Measurements from ENCODE around the gene RDH8. TPM values are rescaled to one million over a fixed set of nuclear protein-coding genes. Genes with fewer than 3 reads are reported as not detected.

Gene RDH8
- total RNA-seq, 1 donor from 2014 or later = not detected

GRCh38 chr19:10009714-10010224, 3.5 kb upstream of the RDH8 start:
- no peak for TF ChIP-seq CTCF (IDR thresholded peaks at IDR 0.05)
- Histone ChIP-seq H3K4me1 (peaks cover 6% of the 10 kb centered on the region), H3K4me3 (peak overlapping the region; percentile 48), H3K27me3 (ENCODE audit: low read depth) (peaks cover 56% of the 10 kb centered on the region), H3K9me3 (no peaks in the 10 kb centered on the region), H3K27ac (no peak overlapping the region), H3K36me3 (no peaks in the 10 kb centered on the region)
- DNase-seq (no peak), ATAC-seq (no peak)
- intact Hi-C loops (cut with DNase I) = no loop called here

GRCh38 chr19:10010247-10010691, 3.0 kb upstream of the RDH8 start, which contains the start of gene COL5A3:
Gene COL5A3 (minus strand): TSS chr19:10010504. CDS start chr19:10010385, 119 bp downstream.
- no peaks in the 10 kb centered on the region for H3K36me3 ChIP-seq
- peak within 1 kb of the TSS; percentile 48 for H3K4me3 ChIP-seq
- peaks cover 6% of the 10 kb centered on the region for H3K4me1 ChIP-seq
- no peak for TF ChIP-seq CTCF (IDR thresholded peaks at IDR 0.05)
- H3K27ac ChIP-seq = no peak within 1 kb of the TSS
- peak; percentile 52 to 54 for ATAC-seq
- H3K27me3 ChIP-seq (ENCODE audit: low read depth) = peaks cover 61% of the 10 kb centered on the region
- H3K9me3 ChIP-seq = no peaks in the 10 kb centered on the region
- intact Hi-C loops (cut with DNase I) = no loop called here
- DNase-seq = peak; percentile 51

- DNase-seq (no peak), ATAC-seq (no peak)
- Histone ChIP-seq H3K9me3 (no peaks in the 10 kb centered on the region), H3K27ac (no peak overlapping the region), H3K4me1 (no peaks in the 10 kb centered on the region), H3K4me3 (peak overlapping the region; percentile 48), H3K27me3 (ENCODE audit: low read depth) (peaks cover 61% of the 10 kb centered on the region), H3K36me3 (no peaks in the 10 kb centered on the region)
- TF ChIP-seq CTCF (IDR thresholded peaks at IDR 0.05) = no peak
- intact Hi-C loops (cut with DNase I) = no loop called here
Measured at GRCh38 chr19:10010939-10011338, 2.3 kb upstream of the RDH8 start.

GRCh38 chr19:10011974-10012373, 1.3 kb upstream of the RDH8 start:
- Histone ChIP-seq H3K9me3 (no peaks in the 10 kb centered on the region), H3K4me1 (no peaks in the 10 kb centered on the region), H3K4me3 (no peak overlapping the region), H3K36me3 (no peaks in the 10 kb centered on the region), H3K27me3 (ENCODE audit: low read depth) (peaks cover 61% of the 10 kb centered on the region), H3K27ac (no peak overlapping the region)
- intact Hi-C loops (cut with DNase I) = no loop called here
- TF ChIP-seq CTCF (IDR thresholded peaks at IDR 0.05) = no peak
- ATAC-seq (no peak), DNase-seq (no peak)

GRCh38 chr19:10013834-10014618, 743 bp downstream of the RDH8 start:
- DNase-seq (no peak), ATAC-seq (no peak)
- H3K4me3 ChIP-seq = no peak overlapping the region
- no peaks in the 10 kb centered on the region for H3K36me3 ChIP-seq
- H3K27me3 ChIP-seq (ENCODE audit: low read depth) = peaks cover 42% of the 10 kb centered on the region
- H3K27ac ChIP-seq = no peak overlapping the region
- no peaks in the 10 kb centered on the region for H3K4me1 ChIP-seq
- H3K9me3 ChIP-seq = no peaks in the 10 kb centered on the region
- no peak for TF ChIP-seq CTCF (IDR thresholded peaks at IDR 0.05)
- intact Hi-C loops (cut with DNase I) = no loop called here

Measured in lower lobe of right lung (tissue), 2 donors.